Adrenal gland (tissue), 12 donors: ENCODE measurements around the gene PRDM4. TPM values are rescaled to one million over a fixed set of nuclear protein-coding genes. Genes with fewer than 3 reads are reported as not detected.
"Not testable (repeated sequence)": the region's sequence is repeated elsewhere in the genome, so short reads cannot be mapped to it uniquely, and the experiment has no call there.

Source experiments
- DNase-seq, 7 donors: peaks; one replicate each; pipeline ENCODE4 v3.0.0-alpha.2; 2019 to 2020
- H3K27ac ChIP-seq, 5 donors: fragments of 200-600 bp; sonication (generic) in 4 of 5; 1 replicate in 3 of 5; 2 replicates in 2 of 5; pipeline versions ENCODE4 v1.5.1 to v1.8.0; 2016 to 2020; ENCODE audit warnings: mild to moderate bottlenecking in 1 of 5
- H3K27me3 ChIP-seq: fragments of 200-600 bp; 2 replicates; pipeline ENCODE4 v1.8.0; 2021
- H3K36me3 ChIP-seq, 2 donors: fragments of 200-600 bp; replicated peaks in 1 of 2; 1 replicate in 1 of 2; 2 replicates in 1 of 2; pipeline versions ENCODE4 v1.5.1 to v1.8.0; 2018 to 2022
- H3K4me1 ChIP-seq, 2 donors: fragments of 200-600 bp; replicated peaks in 1 of 2; 1 replicate in 1 of 2; 2 replicates in 1 of 2; pipeline versions ENCODE4 v1.5.1 to v1.8.0; 2018 to 2021
- H3K4me3 ChIP-seq, 4 donors: fragments of 200-600 bp; sonication (generic) in 3 of 4; one replicate each; pipeline ENCODE4 v1.5.1; 2016 to 2018
- H3K9me3 ChIP-seq, 3 donors: fragments of 200-600 bp; sonication (generic) in 1 of 3; replicated peaks in 1 of 3; 1 replicate in 2 of 3; 2 replicates in 1 of 3; pipeline versions ENCODE4 v1.5.1 to v1.8.0; 2016 to 2021
- CTCF ChIP-seq, 6 experiments: fragments of 450-650 bp in 4 of 6; fragments of 200-600 bp in 2 of 6; sonication (generic) in 1 of 6; IDR thresholded peaks; 1 replicate in 5 of 6; 2 replicates in 1 of 6; pipeline versions ENCODE4 v1.5.1 to v1.8.0; 2016 to 2021; ENCODE audit warnings: antibody characterized with exemption in 6 of 6, mild to moderate bottlenecking in 2 of 6, moderate library complexity in 1 of 6
- POLR2A ChIP-seq, 2 donors: fragments of 450-650 bp; IDR thresholded peaks; one replicate each; pipeline ENCODE4 v1.6.1; 2017; ENCODE audit warnings: antibody characterized with exemption in 2 of 2, mild to moderate bottlenecking in 2 of 2, moderate library complexity in 1 of 2
- WGBS, 4 donors: extraction: QIAGEN DNeasy Blood & Tissue Kit in 2 of 4; methylation state at CpG; one replicate each; pipeline versions ENCODE4 v1.1.5 to v1.1.7; 2013 to 2017; 5-methylcytosine and 5-hydroxymethylcytosine counted together
- intact Hi-C, 2 donors: fragments of 100-400 bp; cut with DNase I; formaldehyde crosslinking; loops; one replicate each; pipeline versions ENCODE4 v1.14.1 to v1.15.0; 2022 to 2023
- polyA plus RNA-seq, 3 donors: library from polyadenylated mRNA; stranded (reverse); fragments of 200-250 nt in 2 of 3; fragments of 350-450 nt in 1 of 3; fragmentation: Illumina TruSeq in 1 of 3; extraction: RNeasy Lipid Tissue Mini Kit (QIAGEN cat#74804) in 1 of 3; gene quantifications; one replicate each; pipeline ENCODE4 v1.2.3, GENCODE V29; 2013 to 2014
- total RNA-seq, 9 donors: library from RNA; depleted of rRNA in 4 of 9; stranded (reverse); fragments of >200 nt in 4 of 9; fragments of 120-200 nt in 1 of 9; fragmentation: NEBNext Ultra II Directional in 1 of 9; extraction: Animal tissue kit (Norgen Biotek cat#: 25700) in 1 of 9; gene quantifications; one replicate each; pipeline versions ENCODE4 v1.1.0 to v1.2.4, GENCODE V29; 2013 to 2023
- donor health status: healthy with polysubstance abuse.
- donor health status: Bipolar disorder and iron deficiency.
- donor health status: DM: yes; HTN: yes; CAD: no.
- donor health status: DM: no; HTN: no; CAD: no.
- donor health status: DM: no; HTN: no; CAD: no.
- donor health status: DM: yes; HTN: yes; CAD: no.

PRDM4 gene
- total and polyA plus RNA-seq, 12 donors, result 10.0 to 31.5 (median 22.2) TPM

- DNase-seq, result no peak
- Histone ChIP-seq H3K4me1 (no peaks in the 10 kb centered on the region), H3K27ac (no peak overlapping the region), H3K4me3 (no peak overlapping the region), H3K9me3 (no peaks in the 10 kb centered on the region), H3K27me3 (no peaks in the 10 kb centered on the region), H3K36me3 (peaks cover 0 to 34% of the 10 kb centered on the region in 2 donors)
- TF ChIP-seq CTCF (IDR thresholded peaks at IDR 0.05), result no peak
- TF ChIP-seq POLR2A (IDR thresholded peaks at IDR 0.05), result no peak
- intact Hi-C loops, result no loop called here
These were observed 45.2 kb downstream of the PRDM4 start for GRCh38 chr12:107715780-107716179.

GRCh38 chr12:107705522-107705921 is 55.4 kb downstream of the PRDM4 start:
- DNase-seq, H3K4me3 ChIP-seq, H3K27ac ChIP-seq, H3K9me3 ChIP-seq, H3K4me1 ChIP-seq, intact Hi-C loops, H3K27me3 ChIP-seq: not testable (repeated sequence)
- 92 to 98% (median 96%) methylated on average over 5 of the region's 5 CpGs for WGBS, 4 donors
- H3K36me3 ChIP-seq, result peaks cover 0 to 71% of the 10 kb centered on the region in 2 donors

- H3K4me3 ChIP-seq, result no peak overlapping the region
- no peak for DNase-seq
- H3K27me3 ChIP-seq, result no peaks in the 10 kb centered on the region
- intact Hi-C loops, result no loop called here
- no peak for TF ChIP-seq CTCF (IDR thresholded peaks at IDR 0.05)
- no peak for TF ChIP-seq POLR2A (IDR thresholded peaks at IDR 0.05)
- no peaks in the 10 kb centered on the region for H3K4me1 ChIP-seq
- peaks cover 0 to 9% (median 0%) of the 10 kb centered on the region in 3 donors for H3K9me3 ChIP-seq
- no peak overlapping the region for H3K27ac ChIP-seq
- 85 to 91% (median 88%) methylated on average over 5 of the region's 5 CpGs for WGBS, 4 donors
- peaks cover 0 to 72% of the 10 kb centered on the region in 2 donors for H3K36me3 ChIP-seq
These were observed 56.9 kb downstream of the PRDM4 start for GRCh38 chr12:107704041-107704440.

- TF ChIP-seq CTCF (IDR thresholded peaks at IDR 0.05), result no peak
- no peak for TF ChIP-seq POLR2A (IDR thresholded peaks at IDR 0.05)
- Histone ChIP-seq H3K36me3 (peaks cover 0 to 77% of the 10 kb centered on the region in 2 donors), H3K27me3 (no peaks in the 10 kb centered on the region), H3K9me3 (peaks cover 0 to 9% (median 0%) of the 10 kb centered on the region in 3 donors), H3K27ac (no peak overlapping the region), H3K4me3 (no peak overlapping the region), H3K4me1 (no peaks in the 10 kb centered on the region)
- intact Hi-C loops, result no loop called here
- 85 to 96% (median 89%) methylated on average over 4 of the region's 4 CpGs for WGBS, 4 donors
- no peak for DNase-seq
These were observed 58.8 kb downstream of the PRDM4 start for GRCh38 chr12:107702106-107702505.

GRCh38 chr12:107695772-107696171 is 65.2 kb downstream of the PRDM4 start:
- DNase-seq, H3K4me3 ChIP-seq, H3K4me1 ChIP-seq, H3K27ac ChIP-seq, H3K27me3 ChIP-seq, H3K9me3 ChIP-seq: not testable (repeated sequence)
- peak in 4 of 6 experiments; percentile 10 to 28 (median 18) for TF ChIP-seq CTCF (IDR thresholded peaks at IDR 0.05)
- intact Hi-C loops, result loop anchor here in 1 of 2 donors (10.0 kb wide), 1 partner anchor 69 kb away; the partner anchor contains the start of gene PRDM4
- peaks cover 0 to 97% of the 10 kb centered on the region in 2 donors for H3K36me3 ChIP-seq
- 71 to 82% (median 76%) methylated on average over 2 of the region's 2 CpGs for WGBS, 4 donors
